Activated CD4-positive, CD25-positive, alpha-beta regulatory T cell treated with anti-CD3 and anti-CD28 coated beads, Interleukin-2, amount 50 U/mL, for 24 hours (primary cell): Measurements from ENCODE around the gene ZBTB46.
A peak's percentile ranks its signal among the peaks of the same experiment; 100 is the strongest.
"Not testable (repeated sequence)": the region's sequence is repeated elsewhere in the genome, so short reads cannot be mapped to it uniquely, and the experiment has no call there.

Source experiments
- ATAC-seq, 2 donors: fragments of 150-1000 bp; cut with Tn5 transposase; one replicate each; pipeline ENCODE4 v1.10.0; 2021; ENCODE audit warnings: mild to moderate bottlenecking in 1 of 2, moderate library complexity in 1 of 2

The ZBTB46 gene, protein sequence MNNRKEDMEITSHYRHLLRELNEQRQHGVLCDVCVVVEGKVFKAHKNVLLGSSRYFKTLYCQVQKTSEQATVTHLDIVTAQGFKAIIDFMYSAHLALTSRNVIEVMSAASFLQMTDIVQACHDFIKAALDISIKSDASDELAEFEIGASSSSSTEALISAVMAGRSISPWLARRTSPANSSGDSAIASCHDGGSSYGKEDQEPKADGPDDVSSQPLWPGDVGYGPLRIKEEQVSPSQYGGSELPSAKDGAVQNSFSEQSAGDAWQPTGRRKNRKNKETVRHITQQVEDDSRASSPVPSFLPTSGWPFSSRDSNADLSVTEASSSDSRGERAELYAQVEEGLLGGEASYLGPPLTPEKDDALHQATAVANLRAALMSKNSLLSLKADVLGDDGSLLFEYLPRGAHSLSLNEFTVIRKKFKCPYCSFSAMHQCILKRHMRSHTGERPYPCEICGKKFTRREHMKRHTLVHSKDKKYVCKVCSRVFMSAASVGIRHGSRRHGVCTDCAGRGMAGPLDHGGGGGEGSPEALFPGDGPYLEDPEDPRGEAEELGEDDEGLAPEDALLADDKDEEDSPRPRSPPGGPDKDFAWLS

DNA sequence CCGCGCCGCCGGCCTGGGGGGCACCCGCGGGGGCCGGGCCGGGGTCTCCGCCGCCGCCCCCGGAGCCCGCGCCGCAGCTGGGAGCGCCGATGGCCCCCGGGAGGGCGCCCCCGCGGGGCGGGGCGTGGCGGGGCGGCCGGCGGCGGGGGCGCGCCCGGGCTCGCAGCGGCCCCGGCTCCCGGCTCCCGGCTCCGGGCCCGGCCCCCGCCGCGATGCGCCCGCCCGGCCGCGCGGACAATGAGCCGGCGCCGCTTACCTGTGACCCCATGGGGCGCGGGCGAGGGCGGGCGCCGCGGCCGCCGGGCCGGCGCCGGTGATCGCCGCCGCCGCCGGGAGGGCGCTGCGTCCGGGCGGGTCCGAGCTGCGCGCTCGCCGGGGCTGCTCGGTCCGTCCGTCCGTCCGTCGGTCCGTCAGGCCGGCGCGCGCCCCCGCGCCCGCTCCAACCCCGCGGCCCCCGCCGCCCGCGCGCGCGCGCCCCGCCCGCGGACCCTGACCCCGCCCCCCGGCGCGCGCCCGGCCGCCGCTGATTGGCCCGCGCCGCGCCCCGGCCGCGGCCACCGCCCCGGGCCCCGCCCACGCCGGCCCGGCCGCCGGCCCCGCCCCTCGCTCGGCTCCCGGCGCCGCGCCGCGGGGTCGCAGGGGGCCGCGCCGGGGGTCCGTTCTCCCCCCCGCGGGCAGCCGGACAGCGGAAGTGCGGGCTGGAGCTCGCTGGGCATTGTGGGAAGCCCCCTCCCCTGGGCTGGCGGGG lies at the start of gene ZBTB46:
Gene ZBTB46, minus strand, starts transcription at position 424 of the 748 bp plus-strand sequence. CDS start 40,507 bp downstream, outside the sequence.
- ATAC-seq = peak; percentile 50 to 57

DNA sequence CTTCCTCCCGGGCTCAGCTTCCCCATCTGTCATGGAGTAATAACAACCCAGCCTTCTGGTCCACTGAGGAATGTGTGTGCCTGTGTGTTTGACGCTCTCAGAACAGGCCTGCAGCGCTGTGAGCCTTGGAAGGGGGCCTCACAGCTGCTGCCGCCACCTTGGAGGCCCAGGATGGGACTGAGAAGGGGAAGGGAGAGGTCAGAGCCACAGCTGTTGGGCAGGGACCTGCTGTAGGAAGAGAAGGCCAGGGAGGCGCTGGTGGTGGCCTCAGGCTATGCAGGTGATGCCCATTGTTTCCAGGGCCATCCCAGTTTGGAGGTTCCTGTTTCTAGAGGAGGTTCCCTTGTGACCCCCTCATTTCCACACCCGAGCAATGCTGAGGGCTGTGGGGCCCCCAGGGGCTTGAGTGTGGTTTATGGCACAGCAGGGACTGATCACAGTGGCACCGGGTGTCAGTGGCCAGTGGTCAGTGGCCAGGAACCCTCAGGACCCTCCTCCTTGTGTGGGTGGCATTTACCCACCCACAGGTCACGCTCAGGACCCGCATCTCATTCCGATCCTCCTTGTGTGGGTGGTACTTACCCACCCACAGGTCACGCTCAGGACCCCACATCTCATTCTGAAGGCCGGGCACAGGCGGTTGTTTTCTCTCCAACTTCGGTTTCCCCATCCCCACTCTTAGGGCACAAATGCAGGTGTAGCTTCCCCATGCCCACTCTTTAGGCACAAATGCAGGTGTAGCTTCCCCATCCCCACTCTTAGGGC lies 48.0 kb upstream of the ZBTB46 start:
- no peak for ATAC-seq

- no peak for ATAC-seq
Measured at GRCh38 chr20:63877755-63878470, 46.8 kb upstream of the ZBTB46 start.

DNA sequence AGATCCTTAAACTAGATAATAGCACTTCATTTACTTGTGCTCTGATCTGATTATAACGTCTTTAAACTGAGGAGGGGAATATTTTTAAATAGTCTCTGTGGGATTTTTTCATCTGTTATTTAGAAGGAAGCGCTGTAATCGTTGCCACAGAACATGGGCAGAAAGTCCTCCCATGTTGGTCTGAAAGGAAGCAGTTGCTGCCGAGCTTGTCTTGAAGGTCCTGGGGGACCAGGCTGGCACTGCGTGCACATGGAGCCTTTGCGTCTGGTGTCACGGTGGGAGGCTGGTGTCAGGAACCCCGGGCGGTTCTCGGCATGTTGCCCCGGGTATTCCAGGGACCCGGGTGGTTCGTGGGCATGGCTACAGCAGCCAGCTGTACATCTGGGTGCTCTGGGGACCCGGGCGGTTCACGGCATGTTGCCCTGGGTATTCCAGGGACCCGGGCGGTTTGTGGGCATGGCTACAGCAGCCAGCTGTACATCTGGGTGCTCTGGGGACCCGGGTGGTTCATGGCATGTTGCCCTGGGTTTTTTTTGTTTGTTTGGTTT lies 45.5 kb upstream of the ZBTB46 start:
- ATAC-seq = no peak

DNA sequence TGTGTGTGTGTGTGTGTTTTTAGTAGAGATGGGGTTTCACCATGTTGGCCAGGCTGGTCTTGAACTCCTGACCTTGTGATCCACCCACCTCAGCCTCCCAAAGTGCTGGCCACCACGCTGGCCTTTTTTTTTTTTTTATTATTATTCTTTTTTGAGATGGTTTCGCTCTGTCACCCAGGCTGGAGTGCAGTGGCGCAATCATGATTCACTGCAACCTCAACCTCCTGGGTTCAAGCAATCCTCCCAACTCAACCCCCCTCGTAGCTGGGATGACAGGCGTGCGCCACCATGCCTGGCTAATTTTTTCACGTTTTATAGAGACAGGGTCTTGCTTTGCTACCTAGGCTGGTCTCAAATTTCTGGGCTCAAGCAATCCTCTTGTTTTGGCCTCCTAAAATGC lies 43.2 kb upstream of the ZBTB46 start:
- ATAC-seq = not testable (repeated sequence)

GRCh38 chr20:63873477-63873971 lies 42.5 kb upstream of the ZBTB46 start:
- ATAC-seq = peak; percentile 96 to 98

DNA sequence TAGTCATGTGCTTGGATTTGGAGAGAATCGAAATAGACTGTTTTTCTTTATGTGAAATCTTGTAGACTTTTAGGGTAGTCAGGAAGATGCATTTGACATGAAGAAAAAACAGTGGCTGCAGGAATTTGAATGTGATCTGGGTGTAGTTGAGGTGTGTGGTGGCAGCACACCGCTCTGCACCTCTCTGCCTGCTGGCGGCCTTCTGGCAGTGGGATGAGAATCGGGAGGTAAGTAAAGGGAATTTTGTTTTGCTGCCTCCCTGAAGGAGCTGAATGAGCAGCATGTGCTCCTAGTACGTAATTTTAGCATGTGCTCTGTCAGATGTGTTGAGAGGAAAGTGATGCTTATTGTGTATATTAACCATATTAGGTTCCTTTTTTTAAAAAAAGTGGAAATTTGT lies 37.2 kb upstream of the ZBTB46 start:
- no peak for ATAC-seq

DNA sequence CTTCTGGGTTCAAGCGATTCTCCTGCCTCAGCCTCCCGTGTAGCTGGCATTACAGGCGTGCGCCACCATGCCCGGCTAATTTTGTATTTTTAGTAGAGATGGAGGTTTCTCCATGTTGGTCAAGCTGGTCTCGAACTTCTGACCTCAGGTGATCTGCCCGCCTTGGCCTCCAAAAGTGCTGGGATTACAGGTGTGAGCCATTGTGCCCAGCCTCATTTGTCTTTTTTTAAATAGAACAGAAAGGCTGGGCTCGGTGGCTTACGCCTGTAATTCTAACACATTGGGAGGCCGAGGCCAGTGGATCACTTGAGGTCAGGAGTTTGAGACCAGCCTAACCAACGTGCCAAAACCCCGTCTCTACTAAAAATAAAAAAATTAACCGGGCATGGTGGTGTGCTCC lies 36.0 kb upstream of the ZBTB46 start:
- ATAC-seq = not testable (repeated sequence)

GRCh38 chr20:63864978-63865640 lies 34.0 kb upstream of the ZBTB46 start, which contains the start of gene TPD52L2:
TSS of gene TPD52L2 (plus strand) at chr20:63865270. CDS start at chr20:63865366, 96 bp downstream.
- ATAC-seq = peak; percentile 88 to 90

GRCh38 chr20:63864545-63864977 lies 33.5 kb upstream of the ZBTB46 start:
- no peak for ATAC-seq

- peak; percentile 70 to 71 for ATAC-seq
Measured at GRCh38 chr20:63863798-63864544, 32.9 kb upstream of the ZBTB46 start.

DNA sequence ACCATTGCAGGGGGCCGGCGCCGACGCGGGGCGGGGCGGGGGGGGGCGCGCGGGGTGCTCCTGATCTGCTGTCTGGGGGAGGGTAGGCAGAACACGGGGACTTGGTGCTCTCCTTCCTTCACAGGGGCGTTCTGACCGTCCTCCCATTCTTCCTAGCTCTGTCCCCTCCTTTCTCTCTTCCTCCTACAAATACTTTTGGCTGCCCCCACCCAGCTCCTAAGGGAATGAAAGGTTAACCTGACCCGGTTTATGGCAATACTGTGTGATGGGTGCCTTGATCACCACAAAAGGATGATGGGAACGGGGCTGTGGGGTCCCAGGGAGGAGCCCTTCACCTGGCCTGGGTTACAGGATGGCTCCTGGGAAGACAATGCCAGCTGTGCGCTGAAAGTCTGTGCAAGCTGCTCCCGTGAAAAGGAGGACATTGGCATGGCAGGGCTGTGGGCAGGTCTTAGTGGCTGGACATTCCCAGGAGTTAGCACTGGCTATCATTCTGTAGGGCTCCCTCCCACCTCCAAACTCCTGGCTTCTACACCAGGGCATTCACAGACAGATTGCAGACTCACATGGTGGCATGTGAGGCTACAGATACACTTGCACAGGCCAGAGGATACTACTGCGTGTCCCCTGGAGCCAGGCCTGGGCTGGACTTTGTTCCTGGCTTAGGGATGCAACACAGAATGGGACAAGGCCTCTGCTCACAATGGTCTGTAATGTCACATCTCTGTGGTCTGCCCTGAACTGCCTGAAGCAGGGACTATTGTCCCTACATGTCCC lies 32.1 kb upstream of the ZBTB46 start:
- ATAC-seq = no peak

DNA sequence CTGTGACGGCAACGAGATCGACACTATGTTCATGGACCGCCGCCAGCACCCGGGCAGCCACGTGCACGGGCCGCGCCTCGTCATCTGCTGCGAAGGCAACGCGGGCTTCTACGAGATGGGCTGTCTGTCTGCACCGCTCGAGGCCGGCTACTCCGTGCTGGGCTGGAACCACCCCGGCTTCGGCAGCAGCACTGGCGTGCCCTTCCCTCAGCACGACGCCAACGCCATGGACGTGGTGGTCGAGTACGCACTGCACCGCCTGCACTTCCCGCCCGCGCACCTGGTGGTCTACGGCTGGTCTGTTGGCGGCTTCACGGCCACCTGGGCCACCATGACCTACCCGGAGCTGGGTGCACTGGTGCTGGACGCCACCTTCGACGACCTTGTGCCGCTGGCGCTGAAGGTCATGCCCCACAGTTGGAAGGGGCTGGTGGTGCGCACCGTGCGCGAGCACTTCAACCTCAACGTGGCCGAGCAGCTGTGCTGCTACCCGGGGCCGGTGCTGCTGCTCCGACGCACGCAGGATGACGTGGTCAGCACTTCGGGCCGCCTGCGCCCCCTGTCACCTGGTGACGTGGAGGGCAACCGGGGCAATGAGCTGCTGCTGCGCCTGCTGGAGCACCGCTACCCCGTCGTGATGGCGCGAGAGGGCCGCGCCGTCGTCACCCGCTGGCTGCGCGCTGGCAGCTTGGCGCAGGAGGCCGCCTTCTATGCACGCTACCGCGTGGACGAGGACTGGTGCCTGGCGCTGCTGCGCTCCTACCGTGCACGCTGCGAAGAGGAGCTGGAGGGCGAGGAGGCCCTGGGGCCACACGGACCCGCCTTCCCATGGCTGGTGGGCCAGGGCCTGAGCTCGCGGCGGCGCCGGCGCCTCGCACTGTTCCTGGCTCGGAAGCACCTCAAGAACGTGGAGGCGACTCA lies 31.2 kb upstream of the ZBTB46 start:
- no peak for ATAC-seq

GRCh38 chr20:63861365-63861934 lies 30.4 kb upstream of the ZBTB46 start, which contains the start of gene ABHD16B:
TSS of gene ABHD16B (plus strand) at chr20:63861498. CDS start at chr20:63861541, 43 bp downstream.
- ATAC-seq = no peak

DNA sequence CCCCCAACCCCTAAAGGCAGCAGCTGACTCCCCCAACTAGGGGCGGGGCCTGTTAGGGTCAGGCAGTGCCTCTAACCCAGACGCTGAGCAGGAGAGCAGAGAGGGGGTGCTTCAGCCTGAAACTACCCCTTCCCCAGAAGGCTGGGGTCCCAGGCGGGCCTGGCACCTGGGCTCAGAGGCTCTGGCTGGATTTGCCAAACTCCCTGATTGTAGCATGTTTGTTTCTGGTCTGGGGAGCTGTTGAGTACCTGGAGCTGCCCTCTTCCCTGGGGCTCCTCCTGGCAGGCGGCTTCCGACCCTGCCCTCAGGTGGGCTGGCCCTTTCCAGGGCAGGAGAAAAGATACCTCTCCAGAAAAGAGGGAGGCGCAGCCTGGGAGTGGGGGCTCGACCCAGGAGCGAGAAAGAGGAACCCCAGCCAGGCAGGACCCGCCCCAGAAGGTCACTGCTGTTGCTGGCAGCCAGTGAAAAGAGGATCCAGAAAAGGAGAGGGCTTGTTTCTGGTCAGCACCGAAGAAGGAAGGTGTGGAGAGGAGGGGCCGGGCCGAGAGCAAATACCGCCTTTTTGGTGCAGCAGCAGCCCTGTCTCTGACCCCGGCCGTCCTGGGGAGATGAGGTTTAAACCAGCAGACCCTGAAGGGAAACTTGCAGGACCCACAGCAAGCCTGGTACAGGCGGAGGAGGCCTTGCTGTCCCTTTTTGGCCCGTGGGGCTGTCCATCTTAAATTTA lies 29.4 kb upstream of the ZBTB46 start:
- ATAC-seq = no peak

- no peak for ATAC-seq
Measured at GRCh38 chr20:63859166-63859699, 28.2 kb upstream of the ZBTB46 start.
